BE2C (cell line): Measurements from ENCODE around the gene UNC5CL.

Experiments used
- DNase-seq: peaks from one replicate; pipeline ENCODE4 v3.0.0-alpha.2; 2020
- H3K27me3 ChIP-seq: fragments of 250-450 bp; sonication (Bioruptor Pico); 2 replicates; pipeline ENCODE4 v1.5.1; 2020; ENCODE audit warnings: mild to moderate bottlenecking
- H3K36me3 ChIP-seq: fragments of 250-450 bp; sonication (Bioruptor Pico); 2 replicates; pipeline ENCODE4 v1.5.1; 2020; ENCODE audit warnings: mild to moderate bottlenecking
- H3K4me1 ChIP-seq: fragments of 250-450 bp; sonication (Bioruptor Pico); 2 replicates; pipeline ENCODE4 v1.5.1; 2020
- H3K4me3 ChIP-seq: 2 replicates; pipeline ENCODE4 v1.5.1; 2011; ENCODE audit warnings: low read depth, low read length
- H3K9me3 ChIP-seq: fragments of 250-450 bp; sonication (Bioruptor Pico); 2 replicates; pipeline ENCODE4 v1.5.1; 2020
- CTCF ChIP-seq: IDR thresholded peaks from 2 replicates; pipeline ENCODE4 v1.5.1; 2012; ENCODE audit warnings: mild to moderate bottlenecking, low read depth, low read length

UNC5CL gene

DNA sequence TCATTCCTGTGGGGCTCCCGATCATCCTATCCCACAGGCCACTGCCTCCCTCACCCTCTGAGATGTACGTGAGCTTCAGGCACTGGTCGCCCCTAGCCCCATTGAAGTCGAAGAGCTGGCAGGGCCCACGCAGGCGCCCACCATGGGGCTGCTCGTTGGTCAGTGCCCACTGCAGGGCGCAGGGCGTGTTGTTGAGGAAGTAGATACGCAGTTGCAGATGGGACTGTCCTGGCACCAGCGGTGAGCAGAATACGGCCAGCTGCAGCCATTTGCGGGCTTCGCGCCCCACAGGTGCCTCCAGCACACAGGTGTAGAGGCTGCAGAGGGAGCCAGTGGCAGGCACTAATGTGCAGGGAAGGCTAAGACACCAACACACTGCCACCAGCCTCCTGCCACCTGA, 6.2 kb downstream of the UNC5CL start:
- no peak for TF ChIP-seq CTCF
- no peaks in the 10 kb centered on the region for H3K4me1 ChIP-seq
- no peak for DNase-seq

DNA sequence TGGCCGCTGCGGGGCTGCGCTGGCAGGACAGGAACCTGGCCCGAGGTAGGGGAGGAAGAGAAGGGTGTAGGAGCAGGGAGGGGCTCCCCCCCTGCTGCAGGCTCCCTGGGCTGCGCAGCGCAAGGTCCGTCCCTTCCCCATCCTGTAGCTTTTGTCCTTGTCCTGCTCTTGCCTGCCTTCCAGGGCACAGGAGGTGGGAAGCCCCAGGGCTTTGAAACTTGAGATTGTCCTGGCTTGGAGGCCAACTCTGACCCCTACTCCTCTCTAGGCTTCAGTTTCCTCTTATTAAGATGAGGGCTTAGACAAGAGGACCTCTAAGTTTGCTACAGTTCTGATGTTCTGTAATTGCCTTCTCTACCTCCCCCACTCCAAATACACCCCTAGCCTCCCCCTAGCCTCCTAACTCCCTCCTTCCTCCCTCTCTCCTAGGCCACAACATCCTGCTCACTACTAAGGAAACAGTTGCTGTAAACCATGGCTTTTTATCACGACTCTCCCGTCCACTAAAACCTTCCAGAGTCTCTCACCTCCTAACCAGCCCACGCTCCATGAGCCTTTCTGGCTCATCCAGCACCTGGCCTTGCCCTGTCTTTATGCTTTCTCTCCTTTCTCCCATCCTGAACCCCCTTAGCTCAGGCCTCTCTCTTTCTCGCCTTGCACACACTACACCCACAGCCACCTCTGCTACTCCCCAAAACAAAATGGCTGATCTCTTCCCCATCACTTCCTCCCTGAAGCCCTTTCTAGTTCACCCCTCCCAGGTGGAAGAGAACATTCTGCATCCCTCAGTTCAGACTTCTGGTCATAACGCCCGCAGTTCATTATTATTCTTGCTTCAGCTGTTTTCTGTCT, 10.2 kb downstream of the UNC5CL start:
- Histone ChIP-seq H3K27me3 (no peaks in the 10 kb centered on the region), H3K4me3 (no peak overlapping the region; the same call in 1 of the 2 replicates), H3K36me3 (no peaks in the 10 kb centered on the region), H3K9me3 (no peaks in the 10 kb centered on the region), H3K4me1 (no peaks in the 10 kb centered on the region)
- no peak for TF ChIP-seq CTCF
- DNase-seq: no peak

More for the DNA sequence above, 6.2 kb downstream of the UNC5CL start:
- Histone ChIP-seq H3K27me3 (no peaks in the 10 kb centered on the region), H3K9me3 (no peaks in the 10 kb centered on the region), H3K4me3 (no peak overlapping the region), H3K36me3 (no peaks in the 10 kb centered on the region)

- TF ChIP-seq CTCF: peak; percentile 70
- peak; percentile 72 for DNase-seq
- no peaks in the 10 kb centered on the region for H3K27me3 ChIP-seq
- peaks cover 4% of the 10 kb centered on the region for H3K4me1 ChIP-seq
- H3K9me3 ChIP-seq: no peaks in the 10 kb centered on the region
- no peaks in the 10 kb centered on the region for H3K36me3 ChIP-seq
- H3K4me3 ChIP-seq: peak overlapping the region; percentile 57
These were observed 11.0 kb downstream of the UNC5CL start for GRCh38 chr6:41027799-41028560.

- no peak for TF ChIP-seq CTCF
- DNase-seq: no peak
- Histone ChIP-seq H3K36me3 (no peaks in the 10 kb centered on the region), H3K9me3 (no peaks in the 10 kb centered on the region), H3K27me3 (no peaks in the 10 kb centered on the region), H3K4me1 (peaks cover 10% of the 10 kb centered on the region), H3K4me3 (peak overlapping the region; percentile 57)
These were observed 11.8 kb downstream of the UNC5CL start for GRCh38 chr6:41027241-41027640.

DNA sequence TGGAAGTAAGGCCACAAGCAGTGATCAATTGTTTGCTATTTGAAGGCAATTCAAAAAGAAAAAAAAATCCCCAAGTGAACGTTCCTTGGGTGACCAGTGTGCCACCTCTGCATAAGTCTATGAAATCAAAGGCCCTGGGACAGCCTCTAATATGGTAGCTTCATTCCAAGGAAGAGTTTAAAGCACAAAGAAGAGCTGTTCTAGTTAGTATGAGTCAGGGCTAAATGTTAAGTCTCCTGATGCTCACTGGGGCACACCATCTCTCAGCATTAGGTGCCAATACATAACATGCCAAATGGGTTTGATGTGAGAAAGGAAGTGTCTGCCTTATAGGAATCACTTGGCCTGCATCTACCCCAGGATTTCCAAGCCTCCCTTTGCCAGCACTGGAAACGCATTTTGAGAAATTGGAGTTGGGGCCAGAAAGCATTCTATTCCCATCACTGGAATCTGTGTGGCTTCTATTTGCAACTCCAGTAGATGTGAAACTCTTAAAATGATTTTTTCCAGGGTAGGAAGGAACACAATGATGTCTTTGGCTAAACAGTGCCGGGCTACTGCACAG, 13.0 kb downstream of the UNC5CL start:
- no peak for TF ChIP-seq CTCF
- DNase-seq: no peak
- Histone ChIP-seq H3K36me3 (no peaks in the 10 kb centered on the region), H3K4me3 (no peak overlapping the region), H3K4me1 (peaks cover 18% of the 10 kb centered on the region), H3K27me3 (no peaks in the 10 kb centered on the region), H3K9me3 (no peaks in the 10 kb centered on the region)
